Measurements from ENCODE around the gene SCYGR6.

DNA sequence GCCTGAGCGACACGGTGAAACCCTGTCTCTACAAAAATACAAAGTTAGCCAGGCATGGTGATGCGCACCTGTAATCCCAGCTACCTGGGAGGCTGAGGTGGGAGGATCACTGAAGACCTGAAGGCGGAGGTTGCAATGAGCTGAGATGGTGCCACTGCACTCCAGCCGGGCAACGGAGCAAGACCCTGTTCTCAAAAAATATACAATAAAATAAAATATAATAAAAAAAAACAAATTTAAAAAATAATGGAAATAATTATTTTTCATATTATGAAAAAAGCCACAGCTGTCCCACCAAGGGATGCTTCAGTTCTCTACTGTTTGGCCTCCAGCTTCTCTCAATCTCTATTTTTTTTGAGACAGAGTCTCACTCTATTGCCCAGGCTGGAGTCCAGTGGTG is 17.2 kb downstream of the SCYGR6 start:
- TF ChIP-seq, protein P1, sequence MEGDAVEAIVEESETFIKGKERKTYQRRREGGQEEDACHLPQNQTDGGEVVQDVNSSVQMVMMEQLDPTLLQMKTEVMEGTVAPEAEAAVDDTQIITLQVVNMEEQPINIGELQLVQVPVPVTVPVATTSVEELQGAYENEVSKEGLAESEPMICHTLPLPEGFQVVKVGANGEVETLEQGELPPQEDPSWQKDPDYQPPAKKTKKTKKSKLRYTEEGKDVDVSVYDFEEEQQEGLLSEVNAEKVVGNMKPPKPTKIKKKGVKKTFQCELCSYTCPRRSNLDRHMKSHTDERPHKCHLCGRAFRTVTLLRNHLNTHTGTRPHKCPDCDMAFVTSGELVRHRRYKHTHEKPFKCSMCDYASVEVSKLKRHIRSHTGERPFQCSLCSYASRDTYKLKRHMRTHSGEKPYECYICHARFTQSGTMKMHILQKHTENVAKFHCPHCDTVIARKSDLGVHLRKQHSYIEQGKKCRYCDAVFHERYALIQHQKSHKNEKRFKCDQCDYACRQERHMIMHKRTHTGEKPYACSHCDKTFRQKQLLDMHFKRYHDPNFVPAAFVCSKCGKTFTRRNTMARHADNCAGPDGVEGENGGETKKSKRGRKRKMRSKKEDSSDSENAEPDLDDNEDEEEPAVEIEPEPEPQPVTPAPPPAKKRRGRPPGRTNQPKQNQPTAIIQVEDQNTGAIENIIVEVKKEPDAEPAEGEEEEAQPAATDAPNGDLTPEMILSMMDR (IDR thresholded peaks at IDR 0.05 in 2 of 3, conservative IDR thresholded peaks at IDR 0.05 in 1 of 3; ENCODE audit: borderline replicate concordance in 1 of 3, insufficient read depth in 1 of 3, low read depth in 2 of 3, low read length in 2 of 3) = no peak
- TF ChIP-seq POLR2A (IDR thresholded peaks at IDR 0.05; ENCODE audit: borderline replicate concordance, extremely low read depth, insufficient read depth, insufficient read length) = no peak
- TF ChIP-seq CEBPB (IDR thresholded peaks at IDR 0.05; ENCODE audit: low read depth) = no peak
- TF ChIP-seq, protein P2, sequence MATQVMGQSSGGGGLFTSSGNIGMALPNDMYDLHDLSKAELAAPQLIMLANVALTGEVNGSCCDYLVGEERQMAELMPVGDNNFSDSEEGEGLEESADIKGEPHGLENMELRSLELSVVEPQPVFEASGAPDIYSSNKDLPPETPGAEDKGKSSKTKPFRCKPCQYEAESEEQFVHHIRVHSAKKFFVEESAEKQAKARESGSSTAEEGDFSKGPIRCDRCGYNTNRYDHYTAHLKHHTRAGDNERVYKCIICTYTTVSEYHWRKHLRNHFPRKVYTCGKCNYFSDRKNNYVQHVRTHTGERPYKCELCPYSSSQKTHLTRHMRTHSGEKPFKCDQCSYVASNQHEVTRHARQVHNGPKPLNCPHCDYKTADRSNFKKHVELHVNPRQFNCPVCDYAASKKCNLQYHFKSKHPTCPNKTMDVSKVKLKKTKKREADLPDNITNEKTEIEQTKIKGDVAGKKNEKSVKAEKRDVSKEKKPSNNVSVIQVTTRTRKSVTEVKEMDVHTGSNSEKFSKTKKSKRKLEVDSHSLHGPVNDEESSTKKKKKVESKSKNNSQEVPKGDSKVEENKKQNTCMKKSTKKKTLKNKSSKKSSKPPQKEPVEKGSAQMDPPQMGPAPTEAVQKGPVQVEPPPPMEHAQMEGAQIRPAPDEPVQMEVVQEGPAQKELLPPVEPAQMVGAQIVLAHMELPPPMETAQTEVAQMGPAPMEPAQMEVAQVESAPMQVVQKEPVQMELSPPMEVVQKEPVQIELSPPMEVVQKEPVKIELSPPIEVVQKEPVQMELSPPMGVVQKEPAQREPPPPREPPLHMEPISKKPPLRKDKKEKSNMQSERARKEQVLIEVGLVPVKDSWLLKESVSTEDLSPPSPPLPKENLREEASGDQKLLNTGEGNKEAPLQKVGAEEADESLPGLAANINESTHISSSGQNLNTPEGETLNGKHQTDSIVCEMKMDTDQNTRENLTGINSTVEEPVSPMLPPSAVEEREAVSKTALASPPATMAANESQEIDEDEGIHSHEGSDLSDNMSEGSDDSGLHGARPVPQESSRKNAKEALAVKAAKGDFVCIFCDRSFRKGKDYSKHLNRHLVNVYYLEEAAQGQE (IDR thresholded peaks at IDR 0.05; ENCODE audit: low read depth) = no peak
- no peak for TF ChIP-seq EZH2 (IDR thresholded peaks at IDR 0.05)
- TF ChIP-seq SRF (IDR thresholded peaks at IDR 0.05; ENCODE audit: low read depth) = no peak
- TF ChIP-seq, protein P3, sequence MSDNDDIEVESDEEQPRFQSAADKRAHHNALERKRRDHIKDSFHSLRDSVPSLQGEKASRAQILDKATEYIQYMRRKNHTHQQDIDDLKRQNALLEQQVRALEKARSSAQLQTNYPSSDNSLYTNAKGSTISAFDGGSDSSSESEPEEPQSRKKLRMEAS (IDR thresholded peaks at IDR 0.05) = no peak
- no peak for TF ChIP-seq ELF1 (IDR thresholded peaks at IDR 0.05; ENCODE audit: borderline replicate concordance, low read depth)
- TF ChIP-seq RAD21 (IDR thresholded peaks at IDR 0.05; ENCODE audit: low read depth) = no peak
- TF ChIP-seq EZH2phosphoT487 (IDR thresholded peaks at IDR 0.05; ENCODE audit: borderline replicate concordance) = no peak
- no peak for TF ChIP-seq ZNF274 (IDR thresholded peaks at IDR 0.05; ENCODE audit: low read depth, low read length)
- no peak for TF ChIP-seq CBX3 (IDR thresholded peaks at IDR 0.05; ENCODE audit: low read depth)
- TF ChIP-seq EGR1 (IDR thresholded peaks at IDR 0.05; ENCODE audit: low read depth) = no peak

All from HCT116 (cell line).